LNCaP clone FGC (cell line): Measurements from ENCODE around the gene ELOVL5.
A peak's percentile ranks its signal among the peaks of the same experiment; 100 is the strongest.

ENCODE experiments used
- DNase-seq: peaks from one replicate; pipeline ENCODE4 v3.0.0-alpha.2; 2011; ENCODE audit warnings: low read depth
- H3K4me3 ChIP-seq: 2 replicates; pipeline ENCODE4 v1.5.1; 2011; ENCODE audit warnings: mild to moderate bottlenecking, low read depth, low read length, control low read depth
- CTCF ChIP-seq: IDR thresholded peaks from 2 replicates; pipeline ENCODE4 v1.5.1; 2012; ENCODE audit warnings: mild to moderate bottlenecking; ENCODE audit not compliant: control insufficient read depth, insufficient read depth; ENCODE audit errors: extremely low read depth

ELOVL5 gene

DNA sequence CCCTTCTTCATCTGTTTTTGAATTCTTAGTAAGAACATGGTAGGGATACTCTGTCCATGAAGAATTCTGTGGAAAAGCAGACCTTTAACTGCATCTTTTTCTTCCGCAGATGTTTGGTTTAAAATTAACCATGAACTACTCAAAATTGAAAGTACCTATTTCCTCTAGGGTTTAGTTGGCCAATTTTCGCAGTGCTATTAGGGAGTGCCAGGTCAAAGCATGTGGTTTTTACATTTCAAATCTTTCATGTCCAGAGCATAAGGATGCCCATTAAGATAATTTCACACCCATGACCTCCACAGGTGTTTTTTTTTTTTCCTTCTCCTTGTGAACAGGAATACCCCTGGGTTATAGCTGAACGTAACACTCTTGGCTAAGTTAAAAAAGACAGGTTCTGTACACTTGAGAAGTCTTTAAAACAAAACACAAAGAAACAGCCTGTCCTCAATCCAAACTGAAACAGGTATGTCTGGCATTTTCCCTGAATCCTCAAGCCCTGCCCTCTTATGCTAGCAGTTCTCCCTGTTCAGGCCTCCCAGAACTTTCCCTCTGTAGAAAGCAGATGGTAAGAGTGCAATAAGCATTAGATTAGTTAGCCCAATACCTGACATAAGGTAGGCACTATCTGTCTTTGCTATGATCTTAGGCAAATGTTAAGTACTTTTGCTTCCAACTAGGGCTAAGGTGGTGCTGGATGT lies 67.1 kb downstream of the ELOVL5 start:
- DNase-seq: no peak
- no peak for TF ChIP-seq CTCF
- H3K4me3 ChIP-seq: no peak overlapping the region

GRCh38 chr6:53280207-53280606 lies 68.5 kb downstream of the ELOVL5 start:
- DNase-seq: no peak
- TF ChIP-seq CTCF: no peak
- H3K4me3 ChIP-seq: no peak overlapping the region

DNA sequence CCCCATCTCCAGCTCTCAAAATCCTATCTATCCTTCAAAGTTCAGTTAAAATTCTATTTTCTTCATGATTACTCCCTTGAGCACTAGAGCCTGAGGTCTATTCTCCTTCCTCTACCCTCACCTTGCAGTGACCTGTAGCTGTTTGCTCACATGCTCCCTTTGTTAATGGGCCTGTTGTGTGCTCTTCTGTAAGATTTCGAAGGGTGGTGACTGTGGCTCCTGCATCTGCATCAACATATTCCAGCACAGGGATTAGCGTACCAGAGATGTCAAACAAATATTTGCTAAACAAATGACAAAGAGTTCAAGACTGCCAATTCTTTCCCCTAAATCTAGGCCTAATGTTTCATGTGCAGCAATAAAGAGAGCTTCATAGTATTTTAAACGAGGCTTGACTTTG lies 69.5 kb downstream of the ELOVL5 start:
- peak; percentile 95 for DNase-seq
- H3K4me3 ChIP-seq: no peak overlapping the region
- no peak for TF ChIP-seq CTCF

DNA sequence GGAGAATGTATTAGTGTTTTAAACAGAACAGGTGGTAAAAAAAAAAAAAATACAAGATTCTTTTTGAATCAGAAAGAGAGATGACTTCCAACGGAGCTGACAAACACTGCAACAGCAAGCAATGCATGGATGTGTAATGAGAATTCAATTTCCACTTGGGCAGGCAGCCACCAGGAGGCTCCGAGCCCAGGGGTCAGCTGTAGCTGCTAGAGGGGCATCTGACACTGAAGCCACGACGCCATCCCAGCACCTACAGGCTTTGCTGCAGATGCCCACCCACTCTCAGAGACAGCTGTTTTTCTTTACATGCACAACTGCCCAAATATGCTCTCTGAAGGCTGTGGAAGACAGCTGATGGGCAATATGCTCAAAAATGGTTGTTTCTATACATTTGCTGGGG lies 75.4 kb downstream of the ELOVL5 start:
- TF ChIP-seq CTCF: no peak
- DNase-seq: no peak
- no peak overlapping the region for H3K4me3 ChIP-seq

GRCh38 chr6:53269827-53270226 lies 78.9 kb downstream of the ELOVL5 start:
- no peak for DNase-seq
- H3K4me3 ChIP-seq: no peak overlapping the region
- TF ChIP-seq CTCF: no peak

DNA sequence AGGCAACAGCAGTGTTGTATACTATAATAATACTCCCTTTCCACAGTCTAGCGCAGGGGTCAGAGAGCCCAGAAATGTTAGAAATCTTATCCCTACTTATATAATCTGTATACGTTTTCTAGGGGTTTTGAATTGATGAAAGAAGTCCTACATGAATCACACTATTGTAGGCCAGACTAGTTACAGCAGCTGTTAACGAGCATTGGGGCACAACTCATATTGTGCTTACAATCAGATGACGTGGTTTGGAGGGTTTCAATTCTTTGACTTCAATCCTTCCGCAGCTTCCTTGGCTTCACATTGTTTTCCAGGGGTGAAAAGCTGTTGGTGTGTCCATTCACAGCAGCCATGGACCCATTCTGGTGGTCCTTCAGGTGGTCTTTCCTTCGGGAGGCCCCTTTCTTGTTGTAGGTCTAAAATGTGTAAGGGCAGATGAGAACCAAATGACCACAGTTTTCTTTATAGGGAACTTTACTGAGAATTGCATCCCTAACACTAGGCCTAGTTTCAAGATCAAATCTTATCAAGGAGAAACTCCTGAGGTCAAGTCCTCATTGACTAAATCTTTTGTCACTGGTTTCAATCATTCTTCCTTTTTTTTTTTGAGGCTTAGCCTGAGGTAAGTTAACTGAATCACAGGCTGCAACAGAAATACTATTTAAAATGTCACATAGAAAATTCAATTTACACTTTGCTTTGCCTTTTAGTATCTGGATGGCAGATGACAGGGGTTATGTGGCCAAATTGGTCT lies 79.7 kb downstream of the ELOVL5 start:
- no peak for TF ChIP-seq CTCF
- DNase-seq: no peak
- no peak overlapping the region for H3K4me3 ChIP-seq
